Duodenal mucosa (tissue), 2 donors: Measurements from ENCODE around the gene UBTD1.

Experiments used
- H3K27ac ChIP-seq: one replicate; pipeline ENCODE4 v1.7.0; 2013; ENCODE audit warnings: low read depth, low read length
- H3K27me3 ChIP-seq, 2 donors: one replicate each; pipeline ENCODE4 v1.7.0; 2013; ENCODE audit warnings: low read length in 2 of 2, control low read depth in 1 of 2; ENCODE audit not compliant: insufficient read depth in 2 of 2, control insufficient read depth in 1 of 2
- H3K36me3 ChIP-seq, 2 donors: one replicate each; pipeline ENCODE4 v1.7.0; 2013; ENCODE audit warnings: low read length in 2 of 2, control low read depth in 1 of 2; ENCODE audit not compliant: insufficient read depth in 2 of 2, control insufficient read depth in 1 of 2
- H3K4me1 ChIP-seq, 2 donors: one replicate each; pipeline ENCODE4 v1.7.0; 2013; ENCODE audit warnings: low read length in 2 of 2, control low read depth in 1 of 2; ENCODE audit not compliant: insufficient read depth in 2 of 2, control insufficient read depth in 1 of 2
- H3K4me3 ChIP-seq, 2 donors: one replicate each; pipeline ENCODE4 v1.7.0; 2013; ENCODE audit warnings: low read length in 2 of 2, low read depth in 1 of 2
- H3K9ac ChIP-seq, 2 donors: one replicate each; pipeline ENCODE4 v1.7.0; 2013; ENCODE audit warnings: low read length in 2 of 2, low read depth in 1 of 2
- H3K9me3 ChIP-seq, 2 donors: one replicate each; pipeline ENCODE4 v1.7.0; 2013; ENCODE audit warnings: low read length in 2 of 2, control low read depth in 1 of 2; ENCODE audit not compliant: control insufficient read depth in 1 of 2

UBTD1 gene

GRCh38 chr10:97499561-97500296 lies 1.0 kb downstream of the UBTD1 start:
- peak overlapping the region; percentile 74 to 99 for H3K4me3 ChIP-seq
- H3K27me3 ChIP-seq, result peaks cover 12 to 13% of the 10 kb centered on the region in 2 donors
- H3K4me1 ChIP-seq, result peaks cover 16 to 32% of the 10 kb centered on the region in 2 donors
- peak overlapping the region; percentile 51 for H3K9ac ChIP-seq
- H3K36me3 ChIP-seq, result no peaks in the 10 kb centered on the region
- no peaks in the 10 kb centered on the region for H3K9me3 ChIP-seq
- H3K27ac ChIP-seq, result no peak overlapping the region

- H3K9me3 ChIP-seq, result no peaks in the 10 kb centered on the region
- peaks cover 12 to 15% of the 10 kb centered on the region in 2 donors for H3K27me3 ChIP-seq
- H3K4me1 ChIP-seq, result peaks cover 13 to 29% of the 10 kb centered on the region in 2 donors
- no peaks in the 10 kb centered on the region for H3K36me3 ChIP-seq
- H3K4me3 ChIP-seq, result no peak overlapping the region
- no peak overlapping the region for H3K9ac ChIP-seq
- H3K27ac ChIP-seq, result no peak overlapping the region
Observed at GRCh38 chr10:97500297-97500575, 1.5 kb downstream of the UBTD1 start.

- H3K4me3 ChIP-seq, result no peak overlapping the region
- no peak overlapping the region for H3K27ac ChIP-seq
- no peak overlapping the region for H3K9ac ChIP-seq
- no peaks in the 10 kb centered on the region for H3K9me3 ChIP-seq
- H3K27me3 ChIP-seq, result peaks cover 12 to 15% of the 10 kb centered on the region in 2 donors
- H3K36me3 ChIP-seq, result no peaks in the 10 kb centered on the region
- H3K4me1 ChIP-seq, result peaks cover 7 to 10% of the 10 kb centered on the region in 2 donors
Observed at GRCh38 chr10:97502916-97503315, 4.2 kb downstream of the UBTD1 start.

GRCh38 chr10:97503406-97503805 lies 4.7 kb downstream of the UBTD1 start:
- Histone ChIP-seq H3K4me3 (no peak overlapping the region), H3K36me3 (no peaks in the 10 kb centered on the region), H3K9me3 (no peaks in the 10 kb centered on the region), H3K27ac (no peak overlapping the region), H3K9ac (no peak overlapping the region), H3K4me1 (peaks cover 7 to 10% of the 10 kb centered on the region in 2 donors), H3K27me3 (peaks cover 12 to 15% of the 10 kb centered on the region in 2 donors)

GRCh38 chr10:97505152-97505551 lies 6.4 kb downstream of the UBTD1 start:
- H3K27ac ChIP-seq, result no peak overlapping the region
- H3K4me3 ChIP-seq, result no peak overlapping the region
- H3K36me3 ChIP-seq, result no peaks in the 10 kb centered on the region
- H3K4me1 ChIP-seq, result peaks cover under 1 to 5% of the 10 kb centered on the region in 2 donors
- H3K27me3 ChIP-seq, result peaks cover 5 to 11% of the 10 kb centered on the region in 2 donors
- H3K9ac ChIP-seq, result no peak overlapping the region
- H3K9me3 ChIP-seq, result no peaks in the 10 kb centered on the region

- Histone ChIP-seq H3K27ac (no peak overlapping the region), H3K27me3 (peaks cover 0 to 2% of the 10 kb centered on the region in 2 donors), H3K9ac (no peak overlapping the region), H3K4me3 (no peak overlapping the region), H3K36me3 (no peaks in the 10 kb centered on the region), H3K4me1 (peaks cover 0 to 5% of the 10 kb centered on the region in 2 donors), H3K9me3 (no peaks in the 10 kb centered on the region)
Observed at GRCh38 chr10:97506199-97506991, 7.7 kb downstream of the UBTD1 start.

- no peak overlapping the region for H3K4me3 ChIP-seq
Observed at GRCh38 chr10:97508342-97508741, 9.6 kb downstream of the UBTD1 start.

GRCh38 chr10:97509120-97509680 lies 10.5 kb downstream of the UBTD1 start:
- Histone ChIP-seq H3K4me3 (no peak overlapping the region), H3K9ac (no peak overlapping the region)

More at GRCh38 chr10:97508342-97508741, 9.6 kb downstream of the UBTD1 start:
- H3K9me3 ChIP-seq, result no peaks in the 10 kb centered on the region
- no peak overlapping the region for H3K27ac ChIP-seq
- no peaks in the 10 kb centered on the region for H3K36me3 ChIP-seq
- H3K4me1 ChIP-seq, result no peaks in the 10 kb centered on the region
- no peak overlapping the region for H3K9ac ChIP-seq
- peaks cover 0 to 2% of the 10 kb centered on the region in 2 donors for H3K27me3 ChIP-seq

GRCh38 chr10:97510686-97511085 lies 12.0 kb downstream of the UBTD1 start:
- Histone ChIP-seq H3K27ac (no peak overlapping the region), H3K4me3 (no peak overlapping the region), H3K9me3 (no peaks in the 10 kb centered on the region), H3K9ac (no peak overlapping the region), H3K4me1 (no peaks in the 10 kb centered on the region), H3K36me3 (no peaks in the 10 kb centered on the region), H3K27me3 (no peaks in the 10 kb centered on the region)

More at GRCh38 chr10:97509120-97509680, 10.5 kb downstream of the UBTD1 start:
- Histone ChIP-seq H3K36me3 (no peaks in the 10 kb centered on the region), H3K9me3 (no peaks in the 10 kb centered on the region), H3K27me3 (peaks cover 0 to 2% of the 10 kb centered on the region in 2 donors), H3K27ac (no peak overlapping the region), H3K4me1 (no peaks in the 10 kb centered on the region)
